ENCODE results near the gene ATG4B. TPM values are rescaled to one million over a fixed set of nuclear protein-coding genes. Genes with fewer than 3 reads are reported as not detected.

The ATG4B gene
- total RNA-seq, 2 donors from 2014 or later = 47.8 to 53.0 TPM

- Histone ChIP-seq H3K4me3 (no peak overlapping the region), H3K27me3 (no peaks in the 10 kb centered on the region), H3K4me1 (no peaks in the 10 kb centered on the region), H3K27ac (no peak overlapping the region), H3K9me3 (no peaks in the 10 kb centered on the region), H3K36me3 (peaks cover 66% of the 10 kb centered on the region)
- no peak for TF ChIP-seq CTCF (IDR thresholded peaks at IDR 0.05)
- no peak for DNase-seq (ENCODE audit: low spot score)
Measured at GRCh38 chr2:241668839-241669238, 31.3 kb downstream of the ATG4B start.

GRCh38 chr2:241670333-241671110 lies 33.0 kb downstream of the ATG4B start:
- Histone ChIP-seq H3K4me1 (no peaks in the 10 kb centered on the region), H3K4me3 (no peak overlapping the region), H3K27me3 (no peaks in the 10 kb centered on the region), H3K36me3 (peaks cover 66% of the 10 kb centered on the region), H3K27ac (no peak overlapping the region), H3K9me3 (no peaks in the 10 kb centered on the region)
- TF ChIP-seq CTCF (IDR thresholded peaks at IDR 0.05) = no peak
- DNase-seq (ENCODE audit: low spot score) = no peak

GRCh38 chr2:241671457-241672240 lies 34.2 kb downstream of the ATG4B start:
- H3K36me3 ChIP-seq = peaks cover 65% of the 10 kb centered on the region

GRCh38 chr2:241672243-241673188 lies 35.0 kb downstream of the ATG4B start:
- Histone ChIP-seq H3K4me1 (no peaks in the 10 kb centered on the region), H3K36me3 (peaks cover 58% of the 10 kb centered on the region), H3K9me3 (no peaks in the 10 kb centered on the region), H3K27ac (no peak overlapping the region), H3K27me3 (no peaks in the 10 kb centered on the region), H3K4me3 (no peak overlapping the region)
- DNase-seq (ENCODE audit: low spot score) = no peak
- no peak for TF ChIP-seq CTCF (IDR thresholded peaks at IDR 0.05)

More at GRCh38 chr2:241671457-241672240, 34.2 kb downstream of the ATG4B start:
- DNase-seq (ENCODE audit: low spot score) = no peak
- no peak overlapping the region for H3K27ac ChIP-seq
- H3K4me3 ChIP-seq = no peak overlapping the region
- TF ChIP-seq CTCF (IDR thresholded peaks at IDR 0.05) = no peak
- no peaks in the 10 kb centered on the region for H3K4me1 ChIP-seq
- H3K9me3 ChIP-seq = no peaks in the 10 kb centered on the region
- no peaks in the 10 kb centered on the region for H3K27me3 ChIP-seq

- Histone ChIP-seq H3K4me1 (no peaks in the 10 kb centered on the region), H3K36me3 (peaks cover 51% of the 10 kb centered on the region), H3K4me3 (no peak overlapping the region), H3K27ac (no peak overlapping the region), H3K27me3 (no peaks in the 10 kb centered on the region), H3K9me3 (no peaks in the 10 kb centered on the region)
- no peak for DNase-seq (ENCODE audit: low spot score)
- TF ChIP-seq CTCF (IDR thresholded peaks at IDR 0.05) = no peak
Measured at GRCh38 chr2:241673189-241673663, 35.7 kb downstream of the ATG4B start.
